Stomach (tissue), 9 donors: ENCODE measurements around the gene POLD2. TPM values are rescaled to one million over a fixed set of nuclear protein-coding genes. Genes with fewer than 3 reads are reported as not detected.

Experiments used
- DNase-seq, 2 donors: peaks; one replicate each; pipeline versions ENCODE4 v3.0.0 to v3.0.0-alpha.2; 2013 to 2019
- H3K27ac ChIP-seq, 5 donors: fragments of 200-600 bp in 4 of 5; sonication (generic) in 4 of 5; one replicate each; pipeline ENCODE4 v1.5.1; 2013 to 2019; ENCODE audit warnings: mild to moderate bottlenecking in 1 of 5, moderate library complexity in 1 of 5
- H3K27me3 ChIP-seq, 3 donors: fragments of 200-600 bp; sonication (generic); one replicate each; pipeline ENCODE4 v1.5.1; 2017 to 2019; ENCODE audit warnings: mixed run types in 1 of 3
- H3K36me3 ChIP-seq, 4 donors: fragments of 200-600 bp; sonication (generic); 1 replicate in 3 of 4; 2 replicates in 1 of 4; pipeline ENCODE4 v1.5.1; 2016 to 2019
- H3K4me1 ChIP-seq, 4 donors: fragments of 200-600 bp; sonication (generic); one replicate each; pipeline ENCODE4 v1.5.1; 2016 to 2019
- H3K4me3 ChIP-seq, 4 donors: fragments of 200-600 bp; sonication (generic) in 3 of 4; one replicate each; pipeline ENCODE4 v1.5.1; 2016 to 2019; ENCODE audit warnings: mild to moderate bottlenecking in 1 of 4
- H3K9me3 ChIP-seq, 4 donors: fragments of 200-600 bp; sonication (generic); one replicate each; pipeline ENCODE4 v1.5.1; 2016 to 2019
- CTCF ChIP-seq, 7 experiments: fragments of 450-650 bp in 4 of 7; fragments of 200-600 bp in 3 of 7; sonication (generic) in 3 of 7; IDR thresholded peaks; one replicate each; pipeline ENCODE4 v1.5.1; 2016 to 2019; ENCODE audit warnings: antibody characterized with exemption in 7 of 7, control low read depth in 2 of 7, mild to moderate bottlenecking in 1 of 7
- EP300 ChIP-seq: sonication (generic); formaldehyde crosslinking; IDR thresholded peaks from one replicate; pipeline ENCODE4 v1.6.1; 2017; ENCODE audit warnings: antibody characterized with exemption
- POLR2A ChIP-seq, 4 donors: fragments of 450-650 bp; IDR thresholded peaks; one replicate each; pipeline ENCODE4 v1.6.1; 2016; ENCODE audit warnings: antibody characterized with exemption in 4 of 4, control low read depth in 2 of 4, mild to moderate bottlenecking in 1 of 4, moderate library complexity in 1 of 4
- POLR2AphosphoS5 ChIP-seq, 3 donors: sonication (generic); formaldehyde crosslinking; IDR thresholded peaks; one replicate each; pipeline ENCODE4 v1.6.1; 2016; ENCODE audit warnings: antibody characterized with exemption in 3 of 3
- WGBS, 5 donors: extraction: QIAGEN DNeasy Blood & Tissue Kit in 3 of 5; methylation state at CpG; one replicate each; pipeline versions ENCODE4 v1.1.5 to v1.1.7; 2013 to 2018; 5-methylcytosine and 5-hydroxymethylcytosine counted together
- intact Hi-C: fragments of 100-400 bp; cut with DNase I; formaldehyde crosslinking; loops from one replicate; pipeline ENCODE4 v1.15.1; 2023; ENCODE audit warnings: low total_unique reads
- polyA plus RNA-seq, 3 donors: library from polyadenylated mRNA; stranded (reverse); fragments of 200-250 nt; gene quantifications; one replicate each; pipeline ENCODE4 v1.2.3, GENCODE V29; 2013
- total RNA-seq, 5 donors: library from RNA; depleted of rRNA; stranded (reverse); fragments of >200 nt; gene quantifications; one replicate each; pipeline versions ENCODE4 v1.1.0 to v1.2.3, GENCODE V29; 2014 to 2016
- donor health status: healthy with polysubstance abuse.
- donor health status: Bipolar disorder and iron deficiency.
- donor health status: healthy.

POLD2 gene
- total and polyA plus RNA-seq, 8 donors = 19.8 to 91.2 (median 62.3) TPM

DNA sequence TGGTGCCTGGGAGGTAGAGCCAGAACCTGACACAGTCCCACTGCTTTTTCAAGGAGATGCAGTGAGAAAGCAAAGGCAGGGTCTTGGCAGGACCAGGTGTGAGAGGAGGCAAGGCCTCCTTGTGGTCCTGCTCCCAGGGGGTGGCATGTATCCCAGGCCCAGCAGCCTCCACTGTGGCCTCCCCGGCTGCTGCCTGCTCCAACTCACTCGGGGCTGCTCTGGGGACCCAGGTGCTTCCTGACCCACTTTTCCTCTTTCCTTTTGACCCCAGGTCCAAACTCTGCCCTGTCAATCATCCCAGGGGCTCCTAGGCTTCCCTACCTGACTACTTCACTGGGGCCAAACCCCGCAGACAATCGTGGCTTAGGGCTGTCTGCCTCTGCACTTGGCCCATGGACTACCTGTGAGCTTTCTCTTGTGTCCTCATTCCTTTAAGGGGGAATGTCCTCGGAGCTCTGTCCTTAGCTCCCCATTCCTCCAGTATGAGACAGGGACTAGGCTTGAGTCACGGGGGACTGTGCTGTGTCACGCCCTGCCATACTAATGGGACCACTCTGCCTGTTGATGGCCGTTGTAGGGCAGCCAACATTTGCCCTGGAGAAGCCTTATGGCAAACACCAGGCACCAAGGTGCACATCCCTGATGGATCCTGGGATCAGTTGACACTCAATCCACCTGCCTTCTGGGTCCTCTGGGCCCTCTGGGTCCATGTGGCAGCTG is 20.3 kb downstream of the POLD2 start:
- H3K4me1 ChIP-seq = peaks cover 5 to 52% (median 33%) of the 10 kb centered on the region in 4 donors
- H3K27ac ChIP-seq = peak overlapping the region in 4 of 5 donors; percentile 84 to 93 (median 90)
- no peaks in the 10 kb centered on the region for H3K9me3 ChIP-seq
- TF ChIP-seq CTCF (IDR thresholded peaks at IDR 0.05) = no peak
- TF ChIP-seq EP300 = no peak
- TF ChIP-seq POLR2AphosphoS5 (IDR thresholded peaks at IDR 0.05) = no peak
- no peak overlapping the region for H3K4me3 ChIP-seq
- H3K36me3 ChIP-seq = peaks cover 0 to 13% (median 10%) of the 10 kb centered on the region in 4 donors
- peaks cover 0 to 41% (median 28%) of the 10 kb centered on the region in 3 donors for H3K27me3 ChIP-seq
- 75 to 82% (median 79%) methylated on average over 7 to 8 of the region's 8 CpGs for WGBS, 5 donors
- no peak for DNase-seq
- intact Hi-C loops = no loop called here

- H3K27me3 ChIP-seq = peaks cover 0 to 41% (median 28%) of the 10 kb centered on the region in 3 donors
- intact Hi-C loops = no loop called here
- H3K9me3 ChIP-seq = no peaks in the 10 kb centered on the region
- peaks cover 5 to 44% (median 28%) of the 10 kb centered on the region in 4 donors for H3K4me1 ChIP-seq
- peak overlapping the region in 4 of 5 donors; percentile 84 to 93 (median 90) for H3K27ac ChIP-seq
- no peak overlapping the region for H3K4me3 ChIP-seq
- H3K36me3 ChIP-seq = peaks cover 0 to 7% (median 3%) of the 10 kb centered on the region in 4 donors
- TF ChIP-seq CTCF (IDR thresholded peaks at IDR 0.05) = no peak
- TF ChIP-seq EP300 = no peak
- TF ChIP-seq POLR2A (IDR thresholded peaks at IDR 0.05) = no peak
- peak in 1 of 3 donors; percentile 58 for TF ChIP-seq POLR2AphosphoS5 (IDR thresholded peaks at IDR 0.05)
- WGBS, 5 donors = 80 to 87% (median 83%) methylated on average over 10 to 14 of the region's 14 CpGs
- DNase-seq = no peak
Measured at GRCh38 chr7:44101966-44102845, 21.1 kb downstream of the POLD2 start.

DNA sequence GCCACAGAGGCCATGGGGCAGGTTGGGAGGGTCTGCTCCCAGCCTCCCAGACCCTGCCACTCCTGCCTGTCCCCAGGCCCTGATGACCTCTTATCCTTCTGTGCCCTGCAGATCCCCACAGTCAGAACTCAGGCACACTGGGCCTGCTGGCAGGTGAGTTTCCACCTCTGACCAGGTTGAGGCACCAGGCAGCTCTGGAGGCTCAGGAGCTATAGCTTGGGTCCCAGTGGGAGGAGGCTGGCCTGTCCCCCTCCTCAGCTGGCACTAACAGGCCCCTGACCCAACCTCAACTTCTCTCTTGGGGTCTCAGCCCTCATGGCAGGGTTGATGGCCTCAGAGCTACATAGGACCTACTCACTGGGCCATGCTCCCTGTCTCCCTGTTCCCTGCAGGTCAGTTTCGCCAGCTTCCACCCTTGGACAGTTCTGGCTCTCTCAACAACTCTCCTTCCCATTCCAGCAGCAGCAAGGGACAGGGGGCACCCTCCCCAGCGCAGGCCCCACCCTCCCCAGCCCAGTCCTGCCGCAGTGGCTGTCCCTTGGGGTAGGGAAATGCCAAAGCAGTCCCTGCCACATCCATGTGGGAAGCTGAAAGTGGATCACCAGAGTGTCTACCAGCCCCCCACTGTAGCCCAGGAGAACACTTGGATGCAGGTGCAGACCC is 21.9 kb downstream of the POLD2 start:
- H3K4me3 ChIP-seq = no peak overlapping the region
- no peaks in the 10 kb centered on the region for H3K9me3 ChIP-seq
- 75 to 94% (median 83%) methylated on average over 2 to 3 of the region's 3 CpGs for WGBS, 5 donors
- no peak for TF ChIP-seq POLR2AphosphoS5 (IDR thresholded peaks at IDR 0.05)
- TF ChIP-seq EP300 = no peak
- TF ChIP-seq CTCF (IDR thresholded peaks at IDR 0.05) = no peak
- TF ChIP-seq POLR2A (IDR thresholded peaks at IDR 0.05) = no peak
- H3K36me3 ChIP-seq = no peaks in the 10 kb centered on the region
- peaks cover 5 to 36% (median 22%) of the 10 kb centered on the region in 4 donors for H3K4me1 ChIP-seq
- peak overlapping the region in 4 of 5 donors; percentile 84 to 93 (median 90) for H3K27ac ChIP-seq
- intact Hi-C loops = no loop called here
- DNase-seq = no peak
- peaks cover 0 to 38% (median 28%) of the 10 kb centered on the region in 3 donors for H3K27me3 ChIP-seq
